Coronary artery (tissue), 2 donors: Measurements from ENCODE around the gene EML1.
A peak's percentile ranks its signal among the peaks of the same experiment; 100 is the strongest.

ENCODE experiments used
- DNase-seq: peaks from one replicate; pipeline ENCODE4 v3.0.0-alpha.2; 2017; ENCODE audit warnings: low spot score
- H3K27ac ChIP-seq, 2 donors: fragments of 200-600 bp; sonication (generic); one replicate each; pipeline ENCODE4 v1.5.1; 2016 to 2019
- H3K4me3 ChIP-seq: fragments of 200-600 bp; sonication (generic); 2 replicates; pipeline ENCODE4 v1.5.1; 2016; ENCODE audit warnings: mild to moderate bottlenecking, moderate library complexity
- TF ChIP-seq, protein P1 (sequence below): fragments of 200-600 bp; sonication (generic); IDR thresholded peaks from one replicate; pipeline ENCODE4 v1.5.1; 2019; ENCODE audit warnings: antibody characterized with exemption

The EML1 gene

DNA sequence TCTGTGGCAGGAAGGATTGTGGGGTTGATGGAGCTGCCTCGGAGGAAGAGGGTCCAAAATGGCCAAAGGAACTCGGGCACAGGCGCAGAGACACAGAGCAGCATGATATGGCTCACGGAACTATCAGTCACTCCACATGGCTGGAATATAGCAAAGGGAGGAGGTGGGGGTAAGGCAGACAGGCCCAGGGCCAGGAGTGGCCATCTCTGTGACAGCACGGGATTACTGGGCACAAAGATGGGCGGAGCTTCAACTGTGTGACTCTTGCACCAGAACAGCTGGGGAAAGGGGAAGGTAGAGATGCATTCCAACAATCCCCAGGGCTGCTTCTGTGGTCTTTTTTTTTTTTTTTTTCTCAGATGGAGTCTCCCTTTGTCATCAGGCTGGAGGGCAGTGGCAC is 24.8 kb upstream of the EML1 start:
- Histone ChIP-seq H3K27ac (peak overlapping the region; percentile 78 to 83), H3K4me3 (no peak overlapping the region)
- DNase-seq = no peak
- TF ChIP-seq, protein P1, sequence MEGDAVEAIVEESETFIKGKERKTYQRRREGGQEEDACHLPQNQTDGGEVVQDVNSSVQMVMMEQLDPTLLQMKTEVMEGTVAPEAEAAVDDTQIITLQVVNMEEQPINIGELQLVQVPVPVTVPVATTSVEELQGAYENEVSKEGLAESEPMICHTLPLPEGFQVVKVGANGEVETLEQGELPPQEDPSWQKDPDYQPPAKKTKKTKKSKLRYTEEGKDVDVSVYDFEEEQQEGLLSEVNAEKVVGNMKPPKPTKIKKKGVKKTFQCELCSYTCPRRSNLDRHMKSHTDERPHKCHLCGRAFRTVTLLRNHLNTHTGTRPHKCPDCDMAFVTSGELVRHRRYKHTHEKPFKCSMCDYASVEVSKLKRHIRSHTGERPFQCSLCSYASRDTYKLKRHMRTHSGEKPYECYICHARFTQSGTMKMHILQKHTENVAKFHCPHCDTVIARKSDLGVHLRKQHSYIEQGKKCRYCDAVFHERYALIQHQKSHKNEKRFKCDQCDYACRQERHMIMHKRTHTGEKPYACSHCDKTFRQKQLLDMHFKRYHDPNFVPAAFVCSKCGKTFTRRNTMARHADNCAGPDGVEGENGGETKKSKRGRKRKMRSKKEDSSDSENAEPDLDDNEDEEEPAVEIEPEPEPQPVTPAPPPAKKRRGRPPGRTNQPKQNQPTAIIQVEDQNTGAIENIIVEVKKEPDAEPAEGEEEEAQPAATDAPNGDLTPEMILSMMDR = no peak

DNA sequence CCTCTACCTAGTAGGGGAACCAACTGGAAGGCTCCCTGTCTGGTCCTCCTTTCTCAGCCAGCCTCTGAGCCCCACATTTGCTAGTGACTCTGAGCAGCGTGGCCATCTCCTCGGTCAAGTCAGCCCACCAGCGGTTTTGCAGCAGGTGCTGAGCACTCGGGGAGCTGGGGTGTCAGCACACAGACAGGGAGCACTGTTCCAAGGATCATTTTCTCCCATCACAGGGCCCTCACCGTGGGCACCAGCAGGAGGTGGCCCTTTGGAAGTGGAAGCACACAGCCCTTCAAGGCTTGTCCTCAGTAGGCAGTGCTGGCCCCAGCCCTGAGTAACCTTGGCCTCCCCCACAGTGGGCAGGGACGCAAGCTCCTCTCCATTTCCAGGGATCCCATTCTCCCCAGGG is 24.1 kb upstream of the EML1 start:
- no peak overlapping the region for H3K4me3 ChIP-seq
- no peak for DNase-seq
- TF ChIP-seq, protein P1 = no peak
- no peak overlapping the region for H3K27ac ChIP-seq

DNA sequence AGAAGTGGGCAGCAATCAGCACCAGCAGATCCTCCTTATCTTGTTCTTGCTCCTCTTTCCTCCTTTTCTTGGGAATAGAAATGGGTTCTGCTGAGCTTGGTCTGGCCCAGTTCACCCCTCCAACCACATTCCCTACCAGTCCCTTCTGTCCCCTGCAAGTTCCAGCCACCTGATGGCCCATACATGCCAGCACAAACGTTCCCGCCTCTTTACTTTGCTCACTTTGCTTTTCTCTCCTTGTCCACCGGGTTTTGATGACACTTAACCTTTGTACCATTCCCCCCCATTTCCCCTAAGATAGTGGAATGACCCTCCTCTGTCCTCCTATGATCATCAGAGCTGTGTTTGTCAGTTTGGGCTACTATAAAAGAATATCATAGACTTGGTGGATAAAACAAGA is 23.4 kb upstream of the EML1 start:
- no peak for DNase-seq
- Histone ChIP-seq H3K4me3 (no peak overlapping the region), H3K27ac (no peak overlapping the region)
- TF ChIP-seq, protein P1 = no peak

DNA sequence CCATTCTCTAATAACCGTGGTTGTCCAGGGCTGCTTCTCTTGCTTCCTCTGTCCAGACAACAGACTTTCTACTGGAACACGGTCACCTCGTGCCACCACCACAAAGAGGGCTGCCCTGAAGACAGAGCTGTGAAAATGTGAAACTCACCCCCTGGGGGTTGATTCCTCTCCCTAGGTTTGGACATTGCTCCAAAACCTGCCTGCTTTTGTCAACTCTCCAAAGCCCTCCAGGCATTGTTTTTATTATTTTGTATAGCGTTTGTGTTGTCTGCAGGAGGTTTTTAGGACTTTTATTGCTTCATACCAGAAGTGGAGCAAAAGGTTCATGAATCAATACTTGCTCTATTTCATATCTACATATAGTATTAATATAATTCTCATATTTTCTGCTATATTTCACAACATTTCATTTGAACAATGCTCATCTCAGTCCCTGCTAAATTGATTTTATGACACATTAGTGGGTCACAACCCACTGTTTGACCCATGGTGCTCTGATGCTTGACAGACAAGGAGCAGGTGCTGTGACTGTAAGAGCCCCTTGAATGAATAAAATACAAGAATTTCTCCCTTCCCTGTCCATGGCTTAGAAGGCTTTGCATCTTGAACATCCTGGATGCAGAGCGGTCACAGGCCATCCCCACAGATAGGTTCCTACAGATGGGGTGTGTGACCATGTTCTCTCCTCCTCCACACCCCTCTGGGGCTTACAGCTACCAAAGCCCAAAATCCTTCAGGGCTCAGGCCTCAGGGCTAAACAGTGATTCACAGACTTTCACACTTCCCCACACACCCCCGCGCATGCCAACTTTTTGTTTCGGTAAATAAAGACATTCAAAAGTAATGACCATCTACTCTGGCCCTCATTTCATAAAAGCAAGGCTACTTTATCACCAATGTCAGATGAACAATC is 20.6 kb upstream of the EML1 start:
- DNase-seq = no peak
- TF ChIP-seq, protein P1 = no peak
- no peak overlapping the region for H3K4me3 ChIP-seq
- no peak overlapping the region for H3K27ac ChIP-seq

DNA sequence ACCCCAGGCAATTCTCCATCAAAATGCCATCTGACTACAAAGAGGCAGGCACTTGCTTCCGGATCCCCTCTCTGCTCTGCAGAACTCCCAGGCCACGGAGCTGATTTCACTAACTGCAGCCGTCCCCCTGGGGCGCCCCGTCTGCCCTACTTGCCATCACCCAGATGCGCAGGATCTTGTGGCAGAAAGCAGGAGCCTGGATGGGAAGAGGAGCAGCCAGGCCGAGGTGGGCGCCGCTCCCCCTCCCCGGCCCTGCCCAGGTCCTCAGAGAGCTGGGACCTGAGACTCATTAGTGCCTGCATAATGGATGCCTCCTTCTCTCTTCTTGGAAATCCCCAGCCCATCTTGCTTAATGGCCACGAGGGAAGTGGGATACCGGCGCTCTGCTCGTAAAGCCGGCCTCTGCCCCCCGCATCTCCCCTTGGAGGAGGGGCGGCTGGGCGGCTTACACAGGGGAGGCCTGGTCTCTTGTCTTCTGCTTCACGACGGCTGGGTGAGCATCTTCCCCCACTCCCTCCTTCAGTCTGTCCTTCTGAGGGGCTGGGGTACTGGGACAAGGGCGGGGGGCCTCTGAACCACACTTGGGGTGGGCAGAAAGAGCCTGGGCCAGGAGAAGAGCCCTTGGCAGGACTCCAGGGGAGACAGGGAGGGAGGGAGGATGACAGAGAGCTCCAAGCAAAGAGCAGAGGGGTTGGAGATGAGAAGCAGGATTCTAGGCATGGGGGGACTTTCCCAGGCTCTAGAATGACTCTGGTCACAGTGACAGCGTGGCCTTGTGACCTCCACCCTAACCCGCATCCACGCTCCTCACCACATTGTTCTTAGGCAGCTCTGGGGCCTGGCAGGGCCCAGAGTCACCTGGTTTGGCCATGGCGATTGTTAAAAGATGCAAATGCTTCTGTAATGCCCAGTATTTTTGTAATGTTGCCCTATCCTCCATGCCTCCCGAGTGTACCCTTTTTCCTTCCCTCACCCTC is 19.4 kb upstream of the EML1 start:
- TF ChIP-seq, protein P1 = no peak
- Histone ChIP-seq H3K27ac (no peak overlapping the region), H3K4me3 (no peak overlapping the region)
- no peak for DNase-seq

DNA sequence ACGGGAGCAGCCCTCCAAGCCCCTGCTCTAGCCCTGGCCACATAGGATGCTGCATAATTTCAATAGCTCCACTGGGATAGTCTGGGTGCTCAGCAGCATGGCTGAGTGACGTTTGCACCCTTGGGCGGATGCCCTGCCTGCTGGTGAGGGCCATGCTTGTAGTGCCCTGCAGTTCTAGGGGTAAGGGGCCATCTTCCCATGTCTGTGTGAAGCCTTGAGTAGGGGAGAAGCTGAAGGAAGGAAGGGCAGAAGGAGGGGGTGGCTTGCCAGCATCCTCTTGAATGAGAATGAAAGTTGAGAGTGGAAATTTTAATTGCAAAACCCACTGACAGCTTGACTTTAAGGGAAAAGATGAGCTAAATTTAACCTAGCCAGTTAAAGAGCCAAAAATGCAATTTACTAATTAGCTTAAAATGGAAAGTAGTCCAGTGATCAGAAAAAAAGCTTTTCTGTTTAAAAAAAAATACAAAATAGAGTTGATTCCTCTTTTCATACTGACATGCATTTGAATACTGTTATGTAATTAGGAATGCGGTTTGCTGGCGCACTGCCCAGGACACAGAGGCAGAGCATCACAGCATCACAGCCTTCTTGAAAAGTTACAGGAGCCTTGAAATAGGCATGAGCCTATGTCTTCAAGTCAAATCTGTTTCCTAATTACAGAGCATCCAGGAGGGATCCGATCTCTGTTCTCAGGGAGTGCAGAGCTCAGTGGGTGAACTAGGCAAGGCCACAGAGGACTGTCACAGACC is 18.5 kb upstream of the EML1 start:
- TF ChIP-seq, protein P1 = no peak
- no peak overlapping the region for H3K27ac ChIP-seq
- DNase-seq = no peak
- no peak overlapping the region for H3K4me3 ChIP-seq
